MM.1S (cell line): ENCODE measurements around the gene ISOC1.

Source experiments
- DNase-seq: peaks from one replicate; pipeline ENCODE4 v3.0.0-alpha.2; 2015
- H2AFZ ChIP-seq: fragments of 300-600 bp; sonication (generic); 2 replicates; pipeline ENCODE4 v1.6.0; 2016; ENCODE audit warnings: antibody characterized with exemption, low read length
- H3F3A ChIP-seq: fragments of 300-600 bp; sonication (generic); 2 replicates; pipeline ENCODE4 v1.6.1; 2016; ENCODE audit warnings: mild to moderate bottlenecking, antibody characterized with exemption, low read length, moderate library complexity, mixed read lengths; ENCODE audit not compliant: insufficient read depth
- H3K27ac ChIP-seq: fragments of 300-600 bp; sonication (generic); 2 replicates; pipeline ENCODE4 v1.5.1; 2016; ENCODE audit warnings: mild to moderate bottlenecking, low read length
- H3K27me3 ChIP-seq: fragments of 300-600 bp; sonication (generic); replicated peaks from 2 replicates; pipeline ENCODE4 v1.6.0; 2016; ENCODE audit warnings: low read length; ENCODE audit not compliant: insufficient read depth
- H3K36me3 ChIP-seq: fragments of 300-600 bp; sonication (generic); replicated peaks from 2 replicates; pipeline ENCODE4 v1.6.1; 2016; ENCODE audit warnings: mild to moderate bottlenecking, low read length, mixed read lengths; ENCODE audit not compliant: insufficient read depth
- H3K4me1 ChIP-seq: fragments of 300-600 bp; sonication (generic); 2 replicates; pipeline ENCODE4 v1.6.1; 2016; ENCODE audit warnings: low read length, mixed read lengths
- H3K4me2 ChIP-seq: fragments of 300-600 bp; sonication (generic); 2 replicates; pipeline ENCODE4 v1.6.0; 2016; ENCODE audit warnings: low read depth, low read length
- H3K4me3 ChIP-seq: fragments of 300-600 bp; sonication (generic); 2 replicates; pipeline ENCODE4 v1.5.1; 2016; ENCODE audit warnings: low read length, mixed read lengths
- H3K79me2 ChIP-seq: fragments of 300-600 bp; sonication (generic); 2 replicates; pipeline ENCODE4 v1.6.1; 2016; ENCODE audit warnings: mixed run types, low read length, mixed read lengths
- H3K9ac ChIP-seq: fragments of 300-600 bp; sonication (generic); 2 replicates; pipeline ENCODE4 v1.6.1; 2016; ENCODE audit warnings: low read length, mixed read lengths
- H3K9me2 ChIP-seq: fragments of 300-600 bp; sonication (generic); replicated peaks from 2 replicates; pipeline ENCODE4 v1.6.1; 2016; ENCODE audit warnings: mild to moderate bottlenecking, low read length, mixed read lengths; ENCODE audit not compliant: insufficient read depth
- H3K9me3 ChIP-seq: fragments of 300-600 bp; sonication (generic); replicated peaks from 2 replicates; pipeline ENCODE4 v1.6.1; 2016; ENCODE audit warnings: mild to moderate bottlenecking, low read length, mixed read lengths; ENCODE audit not compliant: insufficient read depth
- H4K20me1 ChIP-seq: fragments of 300-600 bp; sonication (generic); 2 replicates; pipeline ENCODE4 v1.6.1; 2016; ENCODE audit warnings: mild to moderate bottlenecking, low read length, moderate library complexity, mixed read lengths; ENCODE audit not compliant: insufficient read depth
- CTCF ChIP-seq: fragments of 300-600 bp; sonication (generic); IDR thresholded peaks from 2 replicates; pipeline ENCODE4 v1.5.1; 2016; ENCODE audit warnings: antibody characterized with exemption, low read length, mixed read lengths
- EZH2 ChIP-seq: fragments of 300-600 bp; sonication (generic); optimal IDR thresholded peaks from 2 replicates; pipeline ENCODE3; 2017; ENCODE audit warnings: low read depth, mild to moderate bottlenecking, antibody characterized with exemption, low read length, mixed read lengths
- EZH2phosphoT487 ChIP-seq: fragments of 300-600 bp; sonication (generic); IDR thresholded peaks from 2 replicates; pipeline ENCODE4 v1.6.1; 2018; ENCODE audit warnings: antibody characterized with exemption, low read length

The ISOC1 gene

GRCh38 chr5:129078247-129078646 lies 16.3 kb upstream of the ISOC1 start:
- Histone ChIP-seq H3K9ac (no peak overlapping the region), H3K4me3 (no peak overlapping the region), H3K4me2 (no peak overlapping the region), H3K9me2 (no peaks in the 10 kb centered on the region), H3F3A (no peaks in the 10 kb centered on the region), H3K4me1 (no peaks in the 10 kb centered on the region), H3K36me3 (no peaks in the 10 kb centered on the region), H4K20me1 (no peaks in the 10 kb centered on the region), H3K27me3 (no peaks in the 10 kb centered on the region), H3K27ac (no peak overlapping the region), H3K9me3 (no peaks in the 10 kb centered on the region), H3K79me2 (no peaks in the 10 kb centered on the region), H2AFZ (no peak overlapping the region)
- no peak for DNase-seq
- TF ChIP-seq EZH2phosphoT487: no peak
- TF ChIP-seq CTCF: no peak
- no peak for TF ChIP-seq EZH2

GRCh38 chr5:129078660-129079059 lies 15.9 kb upstream of the ISOC1 start:
- Histone ChIP-seq H3K9me2 (no peaks in the 10 kb centered on the region), H3K9me3 (no peaks in the 10 kb centered on the region), H3K27me3 (no peaks in the 10 kb centered on the region), H3K4me3 (no peak overlapping the region), H3K79me2 (no peaks in the 10 kb centered on the region), H2AFZ (no peak overlapping the region), H4K20me1 (no peaks in the 10 kb centered on the region), H3K27ac (no peak overlapping the region), H3K36me3 (no peaks in the 10 kb centered on the region), H3K9ac (no peak overlapping the region), H3K4me2 (no peak overlapping the region), H3K4me1 (no peaks in the 10 kb centered on the region), H3F3A (no peaks in the 10 kb centered on the region)
- no peak for TF ChIP-seq EZH2
- no peak for TF ChIP-seq CTCF
- TF ChIP-seq EZH2phosphoT487: no peak
- DNase-seq: no peak

- Histone ChIP-seq H3K79me2 (no peaks in the 10 kb centered on the region), H3K4me3 (no peak overlapping the region), H3K27me3 (no peaks in the 10 kb centered on the region), H3K4me1 (no peaks in the 10 kb centered on the region), H3K4me2 (no peak overlapping the region), H3K9ac (no peak overlapping the region), H4K20me1 (no peaks in the 10 kb centered on the region), H3K27ac (no peak overlapping the region), H3K36me3 (no peaks in the 10 kb centered on the region), H3K9me3 (no peaks in the 10 kb centered on the region), H3F3A (no peaks in the 10 kb centered on the region), H2AFZ (no peak overlapping the region), H3K9me2 (no peaks in the 10 kb centered on the region)
- DNase-seq: no peak
- TF ChIP-seq EZH2phosphoT487 (no peak), EZH2 (no peak), CTCF (no peak)
Observed at GRCh38 chr5:129079496-129079895, 15.1 kb upstream of the ISOC1 start.
